IgD-negative memory B cell (primary cell): ENCODE data around the gene MFRP. TPM values are rescaled to one million over a fixed set of nuclear protein-coding genes. Genes with fewer than 3 reads are reported as not detected.
A peak's percentile ranks its signal among the peaks of the same experiment; 100 is the strongest.

Experiments used
- H3K27ac Mint-ChIP-seq, 3 donors: one replicate each; pipeline ENCODE4 v1.8.0; 2020 to 2022; ENCODE audit warnings: mild to moderate bottlenecking in 3 of 3, mixed read lengths in 3 of 3, moderate library complexity in 1 of 3
- H3K27me3 Mint-ChIP-seq: one replicate; pipeline ENCODE4 v1.8.0; 2021; ENCODE audit warnings: mixed read lengths
- H3K36me3 Mint-ChIP-seq: one replicate; pipeline ENCODE4 v1.8.0; 2020; ENCODE audit warnings: mild to moderate bottlenecking, mixed read lengths
- H3K4me1 Mint-ChIP-seq, 3 donors: one replicate each; pipeline ENCODE4 v1.8.0; 2020 to 2022; ENCODE audit warnings: mixed read lengths in 3 of 3, mild to moderate bottlenecking in 1 of 3
- H3K4me3 Mint-ChIP-seq, 4 donors: one replicate each; pipeline ENCODE4 v1.8.0; 2020 to 2022; ENCODE audit warnings: mild to moderate bottlenecking in 4 of 4, mixed read lengths in 4 of 4, moderate library complexity in 3 of 4
- H3K9me3 Mint-ChIP-seq, 3 donors: one replicate each; pipeline ENCODE4 v1.8.0; 2020 to 2021; ENCODE audit warnings: mixed read lengths in 3 of 3, mild to moderate bottlenecking in 1 of 3
- polyA plus RNA-seq: library from polyadenylated mRNA; unstranded; fragments of 300-500 nt; fragmentation: Illumina TruSeq; gene quantifications from one replicate; pipeline ENCODE4 v1.2.3, GENCODE V29; 2021

Gene MFRP
- polyA plus RNA-seq, 1 donor from 2014 or later = not detected

- peaks cover 7% of the 10 kb centered on the region for H3K27me3 Mint-ChIP-seq
- no peak overlapping the region for H3K4me3 Mint-ChIP-seq
- no peaks in the 10 kb centered on the region for H3K9me3 Mint-ChIP-seq
- no peaks in the 10 kb centered on the region for H3K36me3 Mint-ChIP-seq
- peaks cover 0 to 9% (median 0%) of the 10 kb centered on the region in 3 donors for H3K4me1 Mint-ChIP-seq
- no peak overlapping the region for H3K27ac Mint-ChIP-seq
These were observed 29.8 kb upstream of the MFRP start for GRCh38 chr11:119376197-119376847.

GRCh38 chr11:119375337-119376196 is 29.1 kb upstream of the MFRP start:
- Mint-ChIP-seq H3K4me1 (peaks cover 0 to 4% (median 0%) of the 10 kb centered on the region in 3 donors), H3K27ac (no peak overlapping the region), H3K9me3 (no peaks in the 10 kb centered on the region), H3K36me3 (no peaks in the 10 kb centered on the region), H3K27me3 (peaks cover 7% of the 10 kb centered on the region), H3K4me3 (no peak overlapping the region)

- H3K9me3 Mint-ChIP-seq = no peaks in the 10 kb centered on the region
- peaks cover 0 to 6% (median 0%) of the 10 kb centered on the region in 3 donors for H3K4me1 Mint-ChIP-seq
- H3K4me3 Mint-ChIP-seq = no peak overlapping the region
- no peak overlapping the region for H3K27ac Mint-ChIP-seq
- peaks cover 13% of the 10 kb centered on the region for H3K27me3 Mint-ChIP-seq
- no peaks in the 10 kb centered on the region for H3K36me3 Mint-ChIP-seq
These were observed 28.3 kb upstream of the MFRP start for GRCh38 chr11:119374632-119375336.

GRCh38 chr11:119373921-119374631 is 27.6 kb upstream of the MFRP start:
- peaks cover 0 to 6% (median 0%) of the 10 kb centered on the region in 3 donors for H3K4me1 Mint-ChIP-seq
- no peak overlapping the region for H3K27ac Mint-ChIP-seq
- H3K36me3 Mint-ChIP-seq = no peaks in the 10 kb centered on the region
- H3K4me3 Mint-ChIP-seq = no peak overlapping the region
- peaks cover 21% of the 10 kb centered on the region for H3K27me3 Mint-ChIP-seq
- no peaks in the 10 kb centered on the region for H3K9me3 Mint-ChIP-seq

GRCh38 chr11:119373059-119373920 is 26.8 kb upstream of the MFRP start:
- H3K9me3 Mint-ChIP-seq = no peaks in the 10 kb centered on the region
- peaks cover 22% of the 10 kb centered on the region for H3K27me3 Mint-ChIP-seq
- H3K4me1 Mint-ChIP-seq = peaks cover 0 to 6% (median 0%) of the 10 kb centered on the region in 3 donors
- H3K27ac Mint-ChIP-seq = no peak overlapping the region
- no peaks in the 10 kb centered on the region for H3K36me3 Mint-ChIP-seq
- no peak overlapping the region for H3K4me3 Mint-ChIP-seq

- Mint-ChIP-seq H3K27ac (no peak overlapping the region), H3K4me1 (peaks cover 0 to 6% (median 0%) of the 10 kb centered on the region in 3 donors), H3K9me3 (no peaks in the 10 kb centered on the region), H3K27me3 (peaks cover 25% of the 10 kb centered on the region), H3K4me3 (peak overlapping the region in 1 of 4 donors; percentile 22), H3K36me3 (no peaks in the 10 kb centered on the region)
These were observed 26.0 kb upstream of the MFRP start for GRCh38 chr11:119372260-119373058.

- H3K4me3 Mint-ChIP-seq = no peak overlapping the region
- no peak overlapping the region for H3K27ac Mint-ChIP-seq
- H3K4me1 Mint-ChIP-seq = peaks cover 0 to 6% (median 0%) of the 10 kb centered on the region in 3 donors
- no peaks in the 10 kb centered on the region for H3K36me3 Mint-ChIP-seq
- peaks cover 31% of the 10 kb centered on the region for H3K27me3 Mint-ChIP-seq
- H3K9me3 Mint-ChIP-seq = no peaks in the 10 kb centered on the region
These were observed 25.3 kb upstream of the MFRP start for GRCh38 chr11:119371778-119372182.

GRCh38 chr11:119371067-119371601 is 24.6 kb upstream of the MFRP start:
- Mint-ChIP-seq H3K27me3 (peaks cover 35% of the 10 kb centered on the region), H3K27ac (no peak overlapping the region), H3K4me3 (no peak overlapping the region), H3K9me3 (peaks cover 0 to 2% (median 0%) of the 10 kb centered on the region in 3 donors), H3K36me3 (no peaks in the 10 kb centered on the region), H3K4me1 (peaks cover 0 to 6% (median 3%) of the 10 kb centered on the region in 3 donors)

- Mint-ChIP-seq H3K4me1 (peaks cover 0 to 6% (median 4%) of the 10 kb centered on the region in 3 donors), H3K27ac (peak overlapping the region in 1 of 3 donors; percentile 46), H3K9me3 (peaks cover 0 to 2% (median 0%) of the 10 kb centered on the region in 3 donors), H3K36me3 (no peaks in the 10 kb centered on the region), H3K27me3 (peaks cover 38% of the 10 kb centered on the region), H3K4me3 (no peak overlapping the region)
These were observed 24.1 kb upstream of the MFRP start for GRCh38 chr11:119370486-119371046.

- no peak overlapping the region for H3K27ac Mint-ChIP-seq
- peaks cover 3 to 9% (median 9%) of the 10 kb centered on the region in 3 donors for H3K4me1 Mint-ChIP-seq
- peaks cover 51% of the 10 kb centered on the region for H3K27me3 Mint-ChIP-seq
- no peak overlapping the region for H3K4me3 Mint-ChIP-seq
- H3K36me3 Mint-ChIP-seq = no peaks in the 10 kb centered on the region
- peaks cover 0 to 4% (median 0%) of the 10 kb centered on the region in 3 donors for H3K9me3 Mint-ChIP-seq
These were observed 22.8 kb upstream of the MFRP start for GRCh38 chr11:119369132-119369925.

- H3K36me3 Mint-ChIP-seq = no peaks in the 10 kb centered on the region
- peaks cover 0 to 4% (median 0%) of the 10 kb centered on the region in 3 donors for H3K9me3 Mint-ChIP-seq
- H3K27me3 Mint-ChIP-seq = peaks cover 52% of the 10 kb centered on the region
- H3K4me1 Mint-ChIP-seq = peaks cover 3 to 9% (median 9%) of the 10 kb centered on the region in 3 donors
- no peak overlapping the region for H3K4me3 Mint-ChIP-seq
- H3K27ac Mint-ChIP-seq = peak overlapping the region in 1 of 3 donors; percentile 64
These were observed 21.9 kb upstream of the MFRP start for GRCh38 chr11:119368121-119369034.
